HEK293 (cell line): ENCODE data around the gene CCDC127.

Experiments used
- MZF1 ChIP-seq: fragments of 450-650 bp; formaldehyde crosslinking; IDR thresholded peaks from 2 replicates; pipeline ENCODE4 v1.5.1; 2017; ENCODE audit warnings: missing biosample characterization, missing genetic modification characterization, borderline replicate concordance
- TF ChIP-seq, protein P1 (sequence below): fragments of 450-650 bp; formaldehyde crosslinking; IDR thresholded peaks from 2 replicates; pipeline ENCODE4 v1.5.1; 2016; ENCODE audit warnings: missing biosample characterization, missing genetic modification characterization
- TF ChIP-seq, protein P2 (sequence below): fragments of 450-650 bp; formaldehyde crosslinking; IDR thresholded peaks from 2 replicates; pipeline ENCODE4 v1.5.1; 2016; ENCODE audit warnings: missing biosample characterization, missing genetic modification characterization
- TF ChIP-seq, protein P3 (sequence below): fragments of 450-650 bp; formaldehyde crosslinking; IDR thresholded peaks from 2 replicates; pipeline ENCODE4 v1.5.1; 2016; ENCODE audit warnings: missing biosample characterization, missing genetic modification characterization
- TF ChIP-seq, protein P4 (sequence below): fragments of 450-650 bp; formaldehyde crosslinking; IDR thresholded peaks from 2 replicates; pipeline ENCODE4 v1.5.1; 2016; ENCODE audit warnings: missing biosample characterization, missing genetic modification characterization
- TF ChIP-seq, protein P5 (sequence below): fragments of 450-650 bp; formaldehyde crosslinking; IDR thresholded peaks from 2 replicates; pipeline ENCODE4 v1.5.1; 2016; ENCODE audit warnings: missing biosample characterization, missing genetic modification characterization

DNA sequence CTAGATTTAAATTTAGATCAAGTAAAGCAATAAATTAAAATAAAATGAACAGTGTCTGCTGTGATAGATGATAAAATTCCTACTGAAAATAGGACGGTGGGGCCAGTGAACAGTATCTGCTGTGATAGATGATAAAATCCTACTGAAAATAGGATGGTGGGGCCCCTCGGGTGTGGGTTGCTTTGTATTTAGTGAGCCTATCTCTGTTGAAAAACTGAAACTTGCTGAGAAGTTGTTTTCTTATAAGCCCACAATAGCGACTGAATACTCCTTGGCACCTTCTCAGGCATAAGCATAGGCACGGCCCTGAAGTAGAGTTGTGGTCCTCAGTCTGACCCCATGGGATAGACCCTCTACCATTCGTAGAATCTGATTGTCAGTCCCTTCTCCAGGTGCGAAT, 5.8 kb upstream of the CCDC127 start:
- no peak for TF ChIP-seq MZF1 (tag by site-specific recombination)
- TF ChIP-seq, protein P1, sequence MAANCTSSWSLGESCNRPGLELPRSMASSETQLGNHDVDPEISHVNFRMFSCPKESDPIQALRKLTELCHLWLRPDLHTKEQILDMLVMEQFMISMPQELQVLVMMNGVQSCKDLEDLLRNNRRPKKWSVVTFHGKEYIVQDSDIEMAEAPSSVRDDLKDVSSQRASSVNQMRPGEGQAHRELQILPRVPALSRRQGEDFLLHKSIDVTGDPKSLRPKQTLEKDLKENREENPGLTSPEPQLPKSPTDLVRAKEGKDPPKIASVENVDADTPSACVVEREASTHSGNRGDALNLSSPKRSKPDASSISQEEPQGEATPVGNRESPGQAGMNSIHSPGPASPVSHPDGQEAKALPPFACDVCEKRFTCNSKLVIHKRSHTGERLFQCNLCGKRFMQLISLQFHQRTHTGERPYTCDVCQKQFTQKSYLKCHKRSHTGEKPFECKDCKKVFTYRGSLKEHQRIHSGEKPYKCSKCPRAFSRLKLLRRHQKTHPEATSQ = no peak
- TF ChIP-seq, protein P2, sequence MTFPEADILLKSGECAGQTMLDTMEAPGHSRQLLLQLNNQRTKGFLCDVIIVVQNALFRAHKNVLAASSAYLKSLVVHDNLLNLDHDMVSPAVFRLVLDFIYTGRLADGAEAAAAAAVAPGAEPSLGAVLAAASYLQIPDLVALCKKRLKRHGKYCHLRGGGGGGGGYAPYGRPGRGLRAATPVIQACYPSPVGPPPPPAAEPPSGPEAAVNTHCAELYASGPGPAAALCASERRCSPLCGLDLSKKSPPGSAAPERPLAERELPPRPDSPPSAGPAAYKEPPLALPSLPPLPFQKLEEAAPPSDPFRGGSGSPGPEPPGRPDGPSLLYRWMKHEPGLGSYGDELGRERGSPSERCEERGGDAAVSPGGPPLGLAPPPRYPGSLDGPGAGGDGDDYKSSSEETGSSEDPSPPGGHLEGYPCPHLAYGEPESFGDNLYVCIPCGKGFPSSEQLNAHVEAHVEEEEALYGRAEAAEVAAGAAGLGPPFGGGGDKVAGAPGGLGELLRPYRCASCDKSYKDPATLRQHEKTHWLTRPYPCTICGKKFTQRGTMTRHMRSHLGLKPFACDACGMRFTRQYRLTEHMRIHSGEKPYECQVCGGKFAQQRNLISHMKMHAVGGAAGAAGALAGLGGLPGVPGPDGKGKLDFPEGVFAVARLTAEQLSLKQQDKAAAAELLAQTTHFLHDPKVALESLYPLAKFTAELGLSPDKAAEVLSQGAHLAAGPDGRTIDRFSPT (tag by site-specific recombination) = no peak
- TF ChIP-seq, protein P3, sequence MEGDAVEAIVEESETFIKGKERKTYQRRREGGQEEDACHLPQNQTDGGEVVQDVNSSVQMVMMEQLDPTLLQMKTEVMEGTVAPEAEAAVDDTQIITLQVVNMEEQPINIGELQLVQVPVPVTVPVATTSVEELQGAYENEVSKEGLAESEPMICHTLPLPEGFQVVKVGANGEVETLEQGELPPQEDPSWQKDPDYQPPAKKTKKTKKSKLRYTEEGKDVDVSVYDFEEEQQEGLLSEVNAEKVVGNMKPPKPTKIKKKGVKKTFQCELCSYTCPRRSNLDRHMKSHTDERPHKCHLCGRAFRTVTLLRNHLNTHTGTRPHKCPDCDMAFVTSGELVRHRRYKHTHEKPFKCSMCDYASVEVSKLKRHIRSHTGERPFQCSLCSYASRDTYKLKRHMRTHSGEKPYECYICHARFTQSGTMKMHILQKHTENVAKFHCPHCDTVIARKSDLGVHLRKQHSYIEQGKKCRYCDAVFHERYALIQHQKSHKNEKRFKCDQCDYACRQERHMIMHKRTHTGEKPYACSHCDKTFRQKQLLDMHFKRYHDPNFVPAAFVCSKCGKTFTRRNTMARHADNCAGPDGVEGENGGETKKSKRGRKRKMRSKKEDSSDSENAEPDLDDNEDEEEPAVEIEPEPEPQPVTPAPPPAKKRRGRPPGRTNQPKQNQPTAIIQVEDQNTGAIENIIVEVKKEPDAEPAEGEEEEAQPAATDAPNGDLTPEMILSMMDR (tag by site-specific recombination) = no peak
- TF ChIP-seq, protein P4, sequence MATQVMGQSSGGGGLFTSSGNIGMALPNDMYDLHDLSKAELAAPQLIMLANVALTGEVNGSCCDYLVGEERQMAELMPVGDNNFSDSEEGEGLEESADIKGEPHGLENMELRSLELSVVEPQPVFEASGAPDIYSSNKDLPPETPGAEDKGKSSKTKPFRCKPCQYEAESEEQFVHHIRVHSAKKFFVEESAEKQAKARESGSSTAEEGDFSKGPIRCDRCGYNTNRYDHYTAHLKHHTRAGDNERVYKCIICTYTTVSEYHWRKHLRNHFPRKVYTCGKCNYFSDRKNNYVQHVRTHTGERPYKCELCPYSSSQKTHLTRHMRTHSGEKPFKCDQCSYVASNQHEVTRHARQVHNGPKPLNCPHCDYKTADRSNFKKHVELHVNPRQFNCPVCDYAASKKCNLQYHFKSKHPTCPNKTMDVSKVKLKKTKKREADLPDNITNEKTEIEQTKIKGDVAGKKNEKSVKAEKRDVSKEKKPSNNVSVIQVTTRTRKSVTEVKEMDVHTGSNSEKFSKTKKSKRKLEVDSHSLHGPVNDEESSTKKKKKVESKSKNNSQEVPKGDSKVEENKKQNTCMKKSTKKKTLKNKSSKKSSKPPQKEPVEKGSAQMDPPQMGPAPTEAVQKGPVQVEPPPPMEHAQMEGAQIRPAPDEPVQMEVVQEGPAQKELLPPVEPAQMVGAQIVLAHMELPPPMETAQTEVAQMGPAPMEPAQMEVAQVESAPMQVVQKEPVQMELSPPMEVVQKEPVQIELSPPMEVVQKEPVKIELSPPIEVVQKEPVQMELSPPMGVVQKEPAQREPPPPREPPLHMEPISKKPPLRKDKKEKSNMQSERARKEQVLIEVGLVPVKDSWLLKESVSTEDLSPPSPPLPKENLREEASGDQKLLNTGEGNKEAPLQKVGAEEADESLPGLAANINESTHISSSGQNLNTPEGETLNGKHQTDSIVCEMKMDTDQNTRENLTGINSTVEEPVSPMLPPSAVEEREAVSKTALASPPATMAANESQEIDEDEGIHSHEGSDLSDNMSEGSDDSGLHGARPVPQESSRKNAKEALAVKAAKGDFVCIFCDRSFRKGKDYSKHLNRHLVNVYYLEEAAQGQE (tag by site-specific recombination) = no peak
- TF ChIP-seq, protein P5, sequence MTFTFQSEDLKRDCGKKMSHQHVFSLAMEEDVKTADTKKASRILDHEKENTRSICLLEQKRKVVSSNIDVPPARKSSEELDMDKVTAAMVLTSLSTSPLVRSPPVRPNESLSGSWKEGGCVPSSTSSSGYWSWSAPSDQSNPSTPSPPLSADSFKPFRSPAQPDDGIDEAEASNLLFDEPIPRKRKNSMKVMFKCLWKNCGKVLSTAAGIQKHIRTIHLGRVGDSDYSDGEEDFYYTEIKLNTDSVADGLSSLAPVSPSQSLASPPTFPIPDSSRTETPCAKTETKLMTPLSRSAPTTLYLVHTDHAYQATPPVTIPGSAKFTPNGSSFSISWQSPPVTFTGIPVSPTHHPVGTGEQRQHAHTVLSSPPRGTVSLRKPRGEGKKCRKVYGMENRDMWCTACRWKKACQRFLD (tag by site-specific recombination) = no peak
